ENCODE data around the gene GRPEL1.

- TF ChIP-seq CTCF (IDR thresholded peaks at IDR 0.05): no peak
- TF ChIP-seq POLR2A (IDR thresholded peaks at IDR 0.05): no peak
These were observed 11.9 kb downstream of the GRPEL1 start for GRCh38 chr4:7055990-7056325.
